ENCODE measurements around the gene TECPR1. TPM values are rescaled to one million over a fixed set of nuclear protein-coding genes. Genes with fewer than 3 reads are reported as not detected.

The TECPR1 gene
- total and polyA plus RNA-seq, 2 donors (not counting 1 experiment from before 2014, with no cell fraction given) = 20.9 to 52.2 TPM

DNA sequence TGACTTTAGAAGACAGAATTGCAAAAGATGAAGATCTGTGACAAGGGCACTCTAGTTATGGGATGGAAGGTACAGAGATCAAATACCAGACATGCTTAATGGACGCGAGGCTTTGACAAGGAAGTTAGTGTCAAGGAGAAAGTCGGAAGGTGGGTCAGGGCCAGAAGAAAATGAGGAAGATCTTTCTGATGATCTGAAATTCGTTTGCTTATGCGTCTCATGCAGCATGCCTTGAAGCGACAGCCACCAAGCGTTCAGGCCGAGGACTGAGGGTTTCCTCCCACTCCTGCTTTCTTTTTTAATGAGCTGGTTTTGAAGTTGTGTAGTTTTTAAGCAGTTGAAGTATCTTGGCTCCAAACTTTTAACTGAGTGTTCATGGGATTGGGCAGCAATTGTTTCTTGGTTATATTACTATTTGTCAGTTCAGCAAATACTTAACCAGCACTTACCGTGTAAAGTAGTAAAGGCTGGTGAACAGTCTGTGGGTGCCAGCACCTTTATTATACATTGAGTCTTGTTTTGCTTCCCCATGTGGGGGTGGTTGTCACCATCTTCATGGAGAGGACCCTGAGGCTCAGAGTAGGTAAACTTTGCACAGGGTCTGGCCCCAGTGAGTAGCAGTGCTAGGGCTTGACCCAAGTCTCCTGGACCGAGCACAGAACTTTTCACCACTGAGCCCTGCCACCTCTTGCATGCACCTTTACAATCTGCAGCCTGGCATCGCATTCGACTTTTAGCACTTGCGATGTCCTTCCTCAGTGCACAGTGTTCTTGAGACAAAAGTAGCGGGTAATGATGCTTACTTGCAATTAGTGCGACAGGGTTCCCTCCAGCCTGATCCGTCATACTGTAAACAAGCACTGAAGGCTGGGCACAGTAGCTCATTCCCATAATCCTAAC is 55.1 kb downstream of the TECPR1 start:
- no peak overlapping the region for H3K27ac Mint-ChIP-seq
- intact Hi-C loops (cut with micrococcal nuclease) = no loop called here
- POLR2A ChIA-PET = no interaction called here

More for the DNA sequence above, 55.1 kb downstream of the TECPR1 start:
- peaks cover 0 to 7% (median 4%) of the 10 kb centered on the region in 3 donors for H3K9me3 ChIP-seq (ENCODE audit: control extremely low read depth in 1 of 3, control insufficient read depth in 2 of 3, insufficient read depth in 1 of 3, low read length in 2 of 3)
- H4K20me1 ChIP-seq (ENCODE audit: control insufficient read depth, insufficient read depth, low read length, poor library complexity, severe bottlenecking) = peaks cover 25% of the 10 kb centered on the region
- Mint-ChIP-seq H3K27me3 (peaks cover 17% of the 10 kb centered on the region), H3K4me1 (peaks cover 31% of the 10 kb centered on the region), H3K9me3 (ENCODE audit: insufficient read depth) (no peaks in the 10 kb centered on the region), H3K4me3 (no peak overlapping the region)
- H3K4me3 ChIP-seq (ENCODE audit: control extremely low read depth in 1 of 5, extremely low read depth in 1 of 5, insufficient read depth in 1 of 5, low read depth in 2 of 5, low read length in 4 of 5) = no peak overlapping the region
- ATAC-seq (ENCODE audit: low read depth) (no peak), DNase-seq (no peak)
- peaks cover 29% of the 10 kb centered on the region in 2 donors for H3K4me1 ChIP-seq (ENCODE audit: control insufficient read depth in 2 of 2, insufficient read depth in 2 of 2, low read length in 2 of 2)
- peaks cover 0 to 25% (median 7%) of the 10 kb centered on the region in 4 experiments for H3K27me3 ChIP-seq (replicated peaks in 1 of 4; ENCODE audit: control extremely low read depth in 1 of 4, control insufficient read depth in 3 of 4, insufficient read depth in 4 of 4, low read length in 3 of 4)
- no peak overlapping the region for H2AFZ ChIP-seq (ENCODE audit: insufficient read depth, low read depth, low read length, poor library complexity, severe bottlenecking)
- TF ChIP-seq EZH2 (IDR thresholded peaks at IDR 0.05; ENCODE audit: borderline replicate concordance, insufficient read depth, low read depth, low read length, poor library complexity, severe bottlenecking) = no peak
- no peak for TF ChIP-seq CTCF (IDR thresholded peaks at IDR 0.05)
- 92% methylated on average over 14 of the region's 16 CpGs for WGBS (ENCODE audit: insufficient coverage)
- no peak overlapping the region for H3K9ac ChIP-seq (ENCODE audit: low read length)
- peaks cover 0 to 11% of the 10 kb centered on the region in 2 experiments for H3K36me3 ChIP-seq (replicated peaks in 1 of 2; ENCODE audit: control extremely low read depth in 1 of 2, control insufficient read depth in 1 of 2, extremely low read depth in 1 of 2, insufficient read depth in 2 of 2, low read length in 1 of 2)
- H3K4me2 ChIP-seq (replicated peaks; ENCODE audit: low read depth, low read length, poor library complexity, severe bottlenecking) = no peak overlapping the region
- CTCF ChIA-PET = interaction anchor here (0.6 to 1.5 kb wide), 2 partner anchors 28 to 168 kb away, joined by 4 read pairs; no protein-coding TSS in a partner anchor
- no peaks in the 10 kb centered on the region for H3K79me2 ChIP-seq (ENCODE audit: control insufficient read depth, insufficient read depth, low read length)
- H3K27ac ChIP-seq (ENCODE audit: low read length in 2 of 2) = no peak overlapping the region

All from B cell (primary cell).